ENCODE results near the gene FDX2.

Gene FDX2

DNA sequence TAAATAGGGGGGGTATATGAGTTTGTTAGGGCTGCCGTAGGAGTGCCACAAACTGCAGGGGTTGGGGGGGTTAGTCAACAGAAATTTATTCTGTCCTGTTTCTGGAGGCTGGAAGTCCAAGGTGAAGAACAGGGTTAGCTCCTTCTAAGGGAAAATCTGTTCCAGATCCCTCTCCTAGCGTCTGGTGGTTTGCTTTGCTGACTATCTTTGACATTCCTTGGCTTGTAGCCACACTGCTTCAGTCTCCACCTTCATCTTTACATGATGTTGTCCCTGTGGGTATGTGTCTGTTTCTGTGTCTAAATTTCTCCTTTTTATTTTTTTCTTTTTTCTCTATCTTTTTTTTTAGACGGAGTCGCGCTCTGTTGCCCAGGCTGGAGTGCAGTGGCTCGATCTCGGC lies 53.0 kb downstream of the FDX2 start:
- no peaks in the 10 kb centered on the region for H3K27me3 Mint-ChIP-seq
- peaks cover 12% of the 10 kb centered on the region for H3K4me1 Mint-ChIP-seq
- no peak overlapping the region for H3K4me3 Mint-ChIP-seq
- no peaks in the 10 kb centered on the region for H3K36me3 Mint-ChIP-seq
- no peaks in the 10 kb centered on the region for H3K9me3 Mint-ChIP-seq
- H3K27ac Mint-ChIP-seq = no peak overlapping the region

DNA sequence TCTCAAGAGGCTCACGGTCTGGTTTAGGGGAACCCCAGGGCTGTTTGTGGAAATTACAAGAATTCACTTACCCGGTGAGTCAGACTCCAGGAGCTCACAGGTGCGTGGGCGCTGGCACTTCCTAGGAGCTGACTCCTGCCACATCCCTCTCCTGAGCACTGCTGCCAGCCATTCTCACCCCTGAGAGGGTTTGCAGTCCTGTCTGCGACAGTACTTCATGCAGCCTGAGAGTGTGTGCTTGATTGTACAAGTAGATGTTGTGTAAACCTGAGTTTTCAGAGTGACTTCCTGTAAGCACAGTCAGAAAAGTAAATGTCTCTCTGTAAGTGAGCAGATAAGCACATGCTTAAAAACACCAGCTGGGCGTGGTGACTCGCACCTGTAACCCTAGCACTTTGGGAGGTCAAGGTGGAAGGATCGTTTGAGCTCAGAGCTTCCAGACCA lies 55.7 kb downstream of the FDX2 start:
- H3K4me3 Mint-ChIP-seq = peak overlapping the region; percentile 27

More for the DNA sequence above, 55.7 kb downstream of the FDX2 start:
- H3K36me3 Mint-ChIP-seq = peaks cover 13% of the 10 kb centered on the region
- no peaks in the 10 kb centered on the region for H3K9me3 Mint-ChIP-seq
- no peaks in the 10 kb centered on the region for H3K27me3 Mint-ChIP-seq
- peak overlapping the region; percentile 76 for H3K27ac Mint-ChIP-seq
- H3K4me1 Mint-ChIP-seq = peaks cover 21% of the 10 kb centered on the region
